Kidney (tissue), 14 donors: ENCODE results near the gene CCDC50. TPM values are rescaled to one million over a fixed set of nuclear protein-coding genes. Genes with fewer than 3 reads are reported as not detected.

ENCODE experiments used
- DNase-seq, 5 donors: peaks; one replicate each; pipeline ENCODE4 v3.0.0-alpha.2; 2013 to 2020
- FAIRE-seq: peaks from 2 replicates; lab custom pipeline; 2012; peaks lifted over from hg19 to GRCh38; lab: Jason Lieb, UNC
- H3K27ac ChIP-seq, 2 donors: one replicate each; pipeline ENCODE4 v1.7.0; 2013; ENCODE audit warnings: low read depth in 2 of 2, low read length in 2 of 2, inconsistent platforms in 1 of 2
- H3K27me3 ChIP-seq: one replicate; pipeline ENCODE4 v1.7.1; 2013; ENCODE audit warnings: low read length, inconsistent platforms; ENCODE audit not compliant: control insufficient read depth, insufficient read depth
- H3K36me3 ChIP-seq, 3 donors: one replicate each; pipeline versions ENCODE4 v1.7.0 to v1.7.1; 2013; ENCODE audit warnings: low read length in 3 of 3, control low read depth in 1 of 3, inconsistent platforms in 1 of 3; ENCODE audit not compliant: insufficient read depth in 3 of 3, control insufficient read depth in 2 of 3
- H3K4me1 ChIP-seq, 3 donors: one replicate each; pipeline versions ENCODE4 v1.7.0 to v1.7.1; 2013; ENCODE audit warnings: low read length in 3 of 3, inconsistent platforms in 1 of 3, low read depth in 1 of 3; ENCODE audit not compliant: control insufficient read depth in 2 of 3, insufficient read depth in 2 of 3
- H3K4me3 ChIP-seq, 3 donors: one replicate each; pipeline versions ENCODE4 v1.7.0 to v1.8.1; 2013; ENCODE audit warnings: low read length in 3 of 3, control low read depth in 1 of 3, inconsistent platforms in 1 of 3
- H3K9ac ChIP-seq, 3 donors: one replicate each; pipeline versions ENCODE4 v1.7.0 to v1.7.1; 2013; ENCODE audit warnings: low read length in 3 of 3, control low read depth in 1 of 3, inconsistent platforms in 1 of 3
- H3K9me3 ChIP-seq, 3 donors: one replicate each; pipeline versions ENCODE4 v1.7.0 to v1.7.1; 2013; ENCODE audit warnings: low read length in 3 of 3, control low read depth in 1 of 3, inconsistent platforms in 1 of 3; ENCODE audit not compliant: control insufficient read depth in 2 of 3, insufficient read depth in 1 of 3
- CTCF ChIP-seq: IDR thresholded peaks from 3 replicates; pipeline ENCODE4 v1.5.1; 2012; ENCODE audit warnings: mild to moderate bottlenecking, moderate library complexity, borderline replicate concordance; ENCODE audit not compliant: insufficient read depth; ENCODE audit errors: extremely low read depth
- intact Hi-C: fragments of 100-400 bp; cut with DNase I; formaldehyde crosslinking; loops from one replicate; pipeline ENCODE4 v1.11.1; 2022
- polyA plus RNA-seq: library from polyadenylated mRNA; stranded (reverse); fragments of 350-450 nt; fragmentation: Illumina TruSeq; extraction: RNeasy Lipid Tissue Mini Kit (QIAGEN cat#74804); gene quantifications from one replicate; pipeline ENCODE4 v1.2.3, GENCODE V29; 2014; ENCODE audit warnings: low read depth, low replicate concordance; ENCODE audit not compliant: insufficient read depth
- total RNA-seq: library from RNA; stranded (reverse); fragmentation: NEBNext Ultra II Directional; extraction: Animal tissue kit (Norgen Biotek cat#: 25700); gene quantifications from one replicate; pipeline ENCODE4 v1.2.1, GENCODE V29; 2021
- donor health status: control.
- donor health status: control.
- donor health status: control.
- donor health status: control.
- donor health status: control.
- donor health status: DM: yes; HTN: yes; CAD: no.
- donor health status: Normal renal cell carcinoma (clear cell type).

The CCDC50 gene
- total and polyA plus RNA-seq, 2 donors from 2014 or later: 34.7 to 105 TPM

GRCh38 chr3:191435981-191436380, 106.8 kb downstream of the CCDC50 start:
- no peaks in the 10 kb centered on the region for H3K4me1 ChIP-seq
- H3K9me3 ChIP-seq: no peaks in the 10 kb centered on the region
- intact Hi-C loops: no loop called here
- H3K36me3 ChIP-seq: no peaks in the 10 kb centered on the region
- no peak for TF ChIP-seq CTCF
- no peak for DNase-seq
- FAIRE-seq: no peak
- no peak overlapping the region for H3K9ac ChIP-seq
- no peak overlapping the region for H3K4me3 ChIP-seq
- H3K27me3 ChIP-seq: no peaks in the 10 kb centered on the region
- no peak overlapping the region for H3K27ac ChIP-seq

GRCh38 chr3:191438150-191438814, 109.1 kb downstream of the CCDC50 start:
- Histone ChIP-seq H3K27ac (no peak overlapping the region), H3K9me3 (no peaks in the 10 kb centered on the region), H3K4me3 (no peak overlapping the region), H3K27me3 (no peaks in the 10 kb centered on the region), H3K9ac (no peak overlapping the region), H3K36me3 (no peaks in the 10 kb centered on the region), H3K4me1 (no peaks in the 10 kb centered on the region)
- no peak for TF ChIP-seq CTCF
- no peak for DNase-seq
- intact Hi-C loops: no loop called here
- FAIRE-seq: no peak

GRCh38 chr3:191440532-191440931, 111.3 kb downstream of the CCDC50 start:
- no peaks in the 10 kb centered on the region for H3K9me3 ChIP-seq
- no peak for DNase-seq
- H3K4me3 ChIP-seq: no peak overlapping the region
- TF ChIP-seq CTCF: no peak
- H3K27ac ChIP-seq: no peak overlapping the region
- no peaks in the 10 kb centered on the region for H3K4me1 ChIP-seq
- H3K36me3 ChIP-seq: no peaks in the 10 kb centered on the region
- intact Hi-C loops: no loop called here
- FAIRE-seq: no peak
- no peak overlapping the region for H3K9ac ChIP-seq
- no peaks in the 10 kb centered on the region for H3K27me3 ChIP-seq

- TF ChIP-seq CTCF: no peak
- Histone ChIP-seq H3K9me3 (no peaks in the 10 kb centered on the region), H3K27ac (no peak overlapping the region), H3K4me3 (no peak overlapping the region), H3K36me3 (no peaks in the 10 kb centered on the region), H3K27me3 (no peaks in the 10 kb centered on the region), H3K9ac (no peak overlapping the region), H3K4me1 (no peaks in the 10 kb centered on the region)
- FAIRE-seq: no peak
- intact Hi-C loops: no loop called here
- DNase-seq: no peak
Measured at GRCh38 chr3:191441687-191442086, 112.5 kb downstream of the CCDC50 start.
